Ectodermal cell (in vitro differentiated cells): ENCODE measurements around the gene RNASE11.

Experiments used
- H3K27ac ChIP-seq: 2 replicates; pipeline ENCODE4 v1.7.0; 2013; ENCODE audit warnings: mild to moderate bottlenecking, low read depth, low read length; ENCODE audit not compliant: insufficient read depth, poor library complexity, severe bottlenecking
- H3K27me3 ChIP-seq: 2 replicates; pipeline ENCODE4 v1.7.0; 2013; ENCODE audit warnings: mild to moderate bottlenecking, low read length; ENCODE audit not compliant: insufficient read depth, control insufficient read depth, poor library complexity, severe bottlenecking
- H3K36me3 ChIP-seq: one replicate; pipeline ENCODE4 v1.7.0; 2013; ENCODE audit warnings: low read length; ENCODE audit not compliant: control insufficient read depth, insufficient read depth
- H3K4me1 ChIP-seq: one replicate; pipeline ENCODE4 v1.7.0; 2013; ENCODE audit warnings: low read length; ENCODE audit not compliant: control insufficient read depth, insufficient read depth
- H3K4me3 ChIP-seq: 2 replicates; pipeline ENCODE4 v1.7.0; 2013; ENCODE audit warnings: low read depth, low read length, control low read depth; ENCODE audit not compliant: insufficient read depth
- H3K9me3 ChIP-seq: 2 replicates; pipeline ENCODE4 v1.7.0; 2013; ENCODE audit warnings: mild to moderate bottlenecking, low read length, moderate library complexity; ENCODE audit not compliant: control insufficient read depth
- WGBS, 2 experiments: methylation state at CpG; one replicate each; pipeline ENCODE4 v1.1.7; 2013; ENCODE audit warnings: missing lambda C conversion rate in 2 of 2; 5-methylcytosine and 5-hydroxymethylcytosine counted together

Gene RNASE11

DNA sequence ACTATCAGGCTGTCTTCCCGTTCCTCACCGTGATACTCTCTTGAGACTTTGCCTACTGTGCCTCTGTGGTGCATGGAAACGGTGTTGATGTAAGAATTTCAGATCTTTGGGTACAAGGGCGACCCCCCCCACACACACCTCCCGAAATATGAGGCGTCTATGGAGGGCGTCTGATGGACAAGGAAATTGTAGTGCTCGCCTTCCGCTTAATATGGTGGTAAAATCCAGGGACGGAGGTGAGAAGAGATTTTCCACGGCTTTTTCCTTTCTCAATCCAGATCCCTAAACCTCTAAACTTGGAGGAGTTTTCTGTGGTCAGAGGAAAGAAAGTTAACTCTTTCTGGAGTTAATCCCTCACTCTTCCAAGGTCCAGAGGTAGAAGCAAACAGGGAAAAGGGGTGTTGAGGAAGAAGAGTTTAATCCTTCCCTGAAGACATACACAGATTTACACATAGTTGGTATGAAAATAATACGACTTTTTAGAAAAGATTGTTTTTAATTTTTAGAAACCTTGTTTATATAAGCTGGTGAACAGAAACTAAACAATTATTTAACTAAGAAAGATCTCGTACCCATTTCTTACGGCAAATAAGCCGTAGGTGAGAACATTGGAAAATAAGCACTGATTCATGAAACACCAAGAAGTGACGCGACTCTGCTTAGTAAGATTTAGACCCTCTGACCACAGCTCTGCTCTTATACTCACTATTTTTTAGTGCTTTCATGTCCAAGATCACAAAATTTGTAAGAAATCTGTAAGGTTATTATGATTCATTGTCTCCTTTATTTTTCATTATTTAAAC, 26.4 kb upstream of the RNASE11 start:
- H3K4me1 ChIP-seq, result no peaks in the 10 kb centered on the region
- no peaks in the 10 kb centered on the region for H3K36me3 ChIP-seq
- peak overlapping the region; percentile 26 for H3K27ac ChIP-seq
- WGBS, 2 experiments, result 27 to 29% methylated on average over 13 to 17 of the region's 17 CpGs
- no peaks in the 10 kb centered on the region for H3K27me3 ChIP-seq
- peak overlapping the region; percentile 80 for H3K4me3 ChIP-seq
- no peaks in the 10 kb centered on the region for H3K9me3 ChIP-seq

DNA sequence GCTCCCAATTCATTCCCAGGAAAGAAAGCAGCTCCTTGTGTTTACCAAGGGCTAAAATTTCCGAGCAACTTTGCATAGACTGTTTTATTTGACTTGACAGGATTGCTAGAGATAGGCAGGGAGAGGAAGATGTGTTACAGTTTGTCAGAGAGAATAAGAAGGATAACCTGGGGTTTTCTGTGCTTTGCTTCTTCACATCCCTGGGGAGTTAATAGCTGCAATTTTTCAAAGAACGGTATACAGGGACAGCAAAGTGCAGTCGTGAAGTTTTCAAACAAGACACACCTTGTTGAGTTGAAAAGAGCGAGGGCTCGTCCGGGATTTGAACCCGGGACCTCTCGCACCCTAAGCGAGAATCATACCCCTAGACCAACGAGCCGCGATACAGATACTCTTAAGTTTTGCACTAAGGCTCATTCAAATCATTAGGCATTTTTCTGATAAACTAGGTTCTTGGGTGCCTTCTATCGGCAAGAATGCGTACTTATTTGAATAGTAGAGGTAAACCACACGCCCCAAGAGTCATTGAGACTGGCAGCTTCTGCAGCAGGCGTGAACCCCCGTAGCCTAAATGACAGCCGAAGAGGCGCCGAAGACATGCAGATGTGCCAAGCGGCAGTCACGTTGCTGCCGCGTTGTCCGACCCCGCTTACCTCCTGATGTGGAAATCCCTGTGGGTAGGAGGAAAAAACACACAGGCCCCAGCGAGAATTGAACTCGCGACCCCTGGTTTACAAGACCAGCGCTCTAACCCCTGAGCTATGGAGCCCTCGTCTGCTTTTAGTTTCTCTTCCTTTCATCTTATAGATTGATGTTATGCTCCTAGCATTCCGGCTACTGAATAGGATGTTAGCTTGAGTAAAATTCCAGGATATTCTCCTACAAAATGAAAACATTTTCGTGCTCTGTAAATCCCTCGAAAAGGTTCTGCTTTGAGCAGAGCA, 25.6 kb upstream of the RNASE11 start:
- no peaks in the 10 kb centered on the region for H3K36me3 ChIP-seq
- no peaks in the 10 kb centered on the region for H3K4me1 ChIP-seq
- WGBS, 2 experiments, result 1 to 2% methylated on average over 34 of the region's 34 CpGs
- H3K4me3 ChIP-seq, result peak overlapping the region; percentile 80
- H3K9me3 ChIP-seq, result no peaks in the 10 kb centered on the region
- H3K27ac ChIP-seq, result no peak overlapping the region
- no peaks in the 10 kb centered on the region for H3K27me3 ChIP-seq

DNA sequence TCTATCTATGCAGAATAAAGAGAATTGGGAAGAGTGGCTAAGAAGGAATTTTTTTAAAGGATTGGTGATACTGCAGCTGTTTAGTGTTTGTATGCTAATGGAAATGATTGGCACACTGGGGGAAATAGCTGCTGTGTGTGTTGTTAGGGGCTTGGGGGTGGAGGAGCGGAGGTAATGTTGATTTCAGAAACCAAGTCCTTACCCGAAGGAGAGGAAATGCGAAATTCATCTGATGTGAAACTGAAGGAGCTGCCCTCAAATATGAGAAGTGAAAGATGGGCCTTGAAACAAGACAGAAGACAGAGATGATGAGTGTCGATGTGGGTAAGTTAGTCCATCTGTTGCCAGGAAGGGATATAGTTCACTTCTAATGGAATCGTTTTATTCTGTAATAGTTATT, 24.6 kb upstream of the RNASE11 start:
- no peak overlapping the region for H3K4me3 ChIP-seq

DNA sequence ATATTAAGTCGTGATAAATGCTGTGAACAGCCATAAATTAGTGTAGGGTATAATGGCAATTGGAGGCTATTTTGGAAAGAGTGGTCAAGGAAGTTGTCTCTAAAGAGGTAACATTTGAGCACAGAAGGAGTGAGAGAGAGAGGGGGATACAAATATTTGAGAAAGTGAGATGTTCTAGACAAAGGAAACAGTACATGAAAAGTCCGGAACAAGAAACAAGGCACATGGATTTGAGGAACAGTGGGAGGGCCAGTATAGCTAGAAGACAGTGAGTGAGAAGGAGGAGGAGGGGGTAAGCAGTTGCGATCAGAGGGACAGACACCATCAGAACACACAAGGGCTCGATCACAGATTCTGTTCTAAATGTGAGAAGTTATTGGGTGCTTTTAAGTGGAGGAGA, 23.5 kb upstream of the RNASE11 start:
- H3K36me3 ChIP-seq, result no peaks in the 10 kb centered on the region
- H3K4me1 ChIP-seq, result no peaks in the 10 kb centered on the region
- no peak overlapping the region for H3K27ac ChIP-seq
- WGBS, 2 experiments, result 84 to 86% methylated on average over 4 of the region's 4 CpGs
- H3K27me3 ChIP-seq, result no peaks in the 10 kb centered on the region
- no peaks in the 10 kb centered on the region for H3K9me3 ChIP-seq
- no peak overlapping the region for H3K4me3 ChIP-seq

More for the DNA sequence above, 24.6 kb upstream of the RNASE11 start:
- Histone ChIP-seq H3K36me3 (no peaks in the 10 kb centered on the region), H3K27me3 (no peaks in the 10 kb centered on the region), H3K9me3 (no peaks in the 10 kb centered on the region), H3K27ac (no peak overlapping the region), H3K4me1 (no peaks in the 10 kb centered on the region)
- whole genome bisulfite sequencing, 2 experiments, result 88% methylated on average over 5 of the region's 5 CpGs

DNA sequence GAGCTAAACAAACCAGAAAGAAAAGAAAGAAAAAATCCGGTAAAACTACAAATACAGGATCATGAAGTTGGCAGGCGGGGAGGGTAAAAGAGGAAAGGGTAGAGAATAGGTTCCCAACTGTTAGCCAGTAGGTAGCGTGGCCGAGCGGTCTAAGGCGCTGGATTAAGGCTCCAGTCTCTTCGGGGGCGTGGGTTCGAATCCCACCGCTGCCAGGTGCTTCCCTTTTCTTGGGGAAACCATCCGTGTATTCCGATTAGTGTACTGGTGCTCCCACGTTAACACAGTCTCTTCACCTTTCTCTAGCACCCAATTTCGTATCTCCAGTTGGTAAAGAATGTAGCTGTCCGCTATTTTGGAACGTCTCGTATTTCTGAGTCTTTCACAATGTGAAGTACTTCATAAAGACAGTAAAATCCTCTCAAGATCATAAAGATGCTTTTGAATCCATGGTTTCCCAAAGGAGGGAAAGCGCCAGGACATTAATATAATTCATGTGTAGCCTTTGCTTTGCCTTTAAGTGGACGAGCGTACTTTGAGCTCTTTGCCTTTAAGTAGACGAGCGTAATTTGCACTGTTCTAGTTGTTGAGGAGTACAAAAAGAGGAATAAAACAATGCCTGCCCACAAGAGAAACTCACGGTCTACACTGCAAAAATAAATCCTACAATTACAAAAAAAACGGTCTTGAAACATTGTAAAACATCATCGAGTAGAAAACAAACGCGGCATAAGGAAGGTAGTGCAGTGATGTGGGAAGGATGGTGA, 22.4 kb upstream of the RNASE11 start:
- H3K4me3 ChIP-seq, result peak overlapping the region; percentile 86
- H3K9me3 ChIP-seq, result no peaks in the 10 kb centered on the region
- 22 to 27% methylated on average over 26 of the region's 27 CpGs for WGBS, 2 experiments
- H3K36me3 ChIP-seq, result no peaks in the 10 kb centered on the region
- no peaks in the 10 kb centered on the region for H3K27me3 ChIP-seq
- H3K4me1 ChIP-seq, result no peaks in the 10 kb centered on the region
- no peak overlapping the region for H3K27ac ChIP-seq

DNA sequence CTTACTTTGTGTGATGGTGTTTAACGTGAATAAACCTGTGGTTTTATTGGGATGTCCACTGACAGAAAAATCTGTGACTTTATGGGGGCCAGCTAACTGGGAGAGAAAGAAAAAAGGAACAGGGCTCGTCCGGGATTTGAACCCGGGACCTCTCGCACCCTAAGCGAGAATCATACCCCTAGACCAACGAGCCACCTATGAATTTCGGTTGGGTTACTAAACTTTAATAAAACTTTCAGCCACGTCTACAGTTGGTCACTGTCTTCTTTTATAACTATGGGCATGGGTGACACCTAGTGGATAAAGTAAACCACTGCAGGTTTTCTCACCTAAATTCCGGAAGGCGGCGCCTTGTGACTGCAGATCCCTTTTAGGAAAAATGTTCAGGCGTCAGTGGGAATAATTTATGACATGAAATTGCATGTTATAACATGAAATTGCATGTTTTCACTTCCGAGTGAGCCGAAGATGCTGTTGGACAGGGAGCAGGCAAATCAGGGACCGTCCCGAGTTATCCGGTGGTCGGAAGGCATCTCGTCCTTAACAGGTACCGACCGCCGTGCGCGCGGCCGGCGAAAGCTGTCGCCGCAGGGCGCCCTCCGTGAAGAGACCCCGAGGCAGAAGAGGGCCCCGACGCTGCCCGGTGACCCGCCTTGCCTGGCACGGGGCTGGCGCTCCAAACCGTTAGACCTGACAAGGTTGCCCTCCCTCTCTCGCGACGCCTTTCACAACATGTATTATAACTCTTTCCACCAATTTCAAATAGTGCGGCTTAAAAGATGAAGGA, 21.6 kb upstream of the RNASE11 start:
- WGBS, 2 experiments, result 1% methylated on average over 40 to 44 of the region's 44 CpGs
- H3K36me3 ChIP-seq, result no peaks in the 10 kb centered on the region
- H3K27me3 ChIP-seq, result no peaks in the 10 kb centered on the region
- peak overlapping the region; percentile 86 for H3K4me3 ChIP-seq
- no peak overlapping the region for H3K27ac ChIP-seq
- no peaks in the 10 kb centered on the region for H3K4me1 ChIP-seq
- no peaks in the 10 kb centered on the region for H3K9me3 ChIP-seq

DNA sequence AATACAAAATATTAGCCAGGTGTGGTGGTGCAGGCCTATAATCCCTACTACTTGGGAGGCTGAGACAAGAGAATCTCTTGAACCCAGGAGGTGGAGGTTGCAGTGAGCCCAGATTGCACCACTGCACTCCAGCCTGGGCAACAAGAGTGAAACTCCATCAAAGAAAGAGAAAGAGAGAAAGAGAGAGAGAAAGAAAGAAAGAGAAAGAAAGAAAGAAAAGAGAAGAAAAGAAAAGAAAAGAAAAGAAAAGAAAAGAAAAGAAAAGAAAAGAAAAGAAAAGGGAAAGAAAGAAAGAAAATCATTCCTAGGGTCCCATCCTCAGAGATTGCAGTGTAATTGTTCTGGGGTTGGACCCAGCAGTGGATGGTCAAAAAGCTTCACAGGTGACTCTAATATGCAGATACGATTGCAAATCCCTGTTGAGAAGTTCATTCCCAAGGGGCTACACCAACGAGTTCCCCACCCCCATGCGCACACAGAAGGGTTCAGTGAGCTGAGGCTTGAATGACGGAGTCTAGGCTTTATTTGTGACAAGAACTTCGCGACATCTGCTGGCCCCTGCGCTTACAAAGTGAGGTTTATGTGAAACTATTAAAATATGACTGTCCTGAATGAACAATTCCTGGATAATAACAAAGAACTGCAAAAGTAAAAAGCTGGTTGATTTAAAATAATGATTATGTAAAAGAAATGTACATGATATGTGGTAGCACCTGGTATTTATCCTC, 20.7 kb upstream of the RNASE11 start:
- WGBS, 2 experiments, result 79 to 83% methylated on average over 7 of the region's 7 CpGs

DNA sequence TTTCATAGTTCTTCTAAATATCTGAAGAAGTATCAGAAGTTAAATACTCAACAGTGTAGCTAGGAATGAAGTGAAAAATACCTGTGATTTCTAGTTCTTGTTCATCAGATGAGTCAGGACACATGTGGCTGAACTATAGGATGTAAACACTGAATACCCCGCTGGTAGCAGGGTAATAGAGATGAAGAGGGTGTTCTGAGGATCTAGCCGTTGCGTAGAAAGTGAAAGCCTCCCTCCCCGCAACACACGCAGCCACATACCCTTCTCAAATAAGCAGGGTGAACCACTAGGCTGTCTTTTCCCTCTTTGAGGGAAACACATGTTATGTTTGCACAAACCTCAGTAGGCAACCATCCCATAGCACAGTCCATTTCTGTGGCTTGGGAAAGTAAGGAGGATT, 19.8 kb upstream of the RNASE11 start:
- no peak overlapping the region for H3K4me3 ChIP-seq
- no peak overlapping the region for H3K27ac ChIP-seq
- H3K27me3 ChIP-seq, result no peaks in the 10 kb centered on the region
- H3K36me3 ChIP-seq, result no peaks in the 10 kb centered on the region
- 79 to 90% methylated on average over 5 of the region's 5 CpGs for WGBS, 2 experiments
- no peaks in the 10 kb centered on the region for H3K4me1 ChIP-seq
- no peaks in the 10 kb centered on the region for H3K9me3 ChIP-seq

More for the DNA sequence above, 20.7 kb upstream of the RNASE11 start:
- Histone ChIP-seq H3K4me1 (no peaks in the 10 kb centered on the region), H3K27ac (no peak overlapping the region), H3K9me3 (no peaks in the 10 kb centered on the region), H3K27me3 (no peaks in the 10 kb centered on the region), H3K36me3 (no peaks in the 10 kb centered on the region), H3K4me3 (peak overlapping the region; percentile 86)

DNA sequence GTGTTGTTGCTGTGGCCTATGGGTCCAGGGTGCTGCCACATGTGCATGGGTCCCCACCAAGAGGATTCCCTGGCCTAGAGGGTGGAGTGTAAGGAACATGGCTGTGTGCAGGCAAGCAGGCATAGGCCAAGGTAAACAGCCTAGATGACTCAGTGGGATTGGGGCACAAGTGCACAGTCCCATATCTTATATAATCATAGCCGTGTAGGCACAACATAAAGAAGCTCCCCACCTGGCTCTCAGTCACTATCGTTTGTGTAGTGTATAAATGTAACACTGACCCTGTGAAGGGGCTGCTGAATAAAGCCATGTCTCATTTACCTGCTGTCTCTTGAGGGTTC, 19.1 kb upstream of the RNASE11 start:
- Histone ChIP-seq H3K9me3 (no peaks in the 10 kb centered on the region), H3K4me1 (no peaks in the 10 kb centered on the region), H3K4me3 (no peak overlapping the region), H3K27me3 (no peaks in the 10 kb centered on the region), H3K36me3 (no peaks in the 10 kb centered on the region), H3K27ac (no peak overlapping the region)
- 96 to 100% methylated on average over 2 of the region's 2 CpGs for WGBS, 2 experiments
